ENCODE measurements around the gene GLUD2. TPM values are rescaled to one million over a fixed set of nuclear protein-coding genes. Genes with fewer than 3 reads are reported as not detected.

Gene GLUD2
- total RNA-seq, 1 experiment from 2014 or later, result 1.0 TPM

GRCh38 chrX:121050781-121051180 lies 3.4 kb downstream of the GLUD2 start:
- no peak for DNase-seq

More at GRCh38 chrX:121050781-121051180, 3.4 kb downstream of the GLUD2 start:
- H3K9ac ChIP-seq (ENCODE audit: extremely low read depth, insufficient read length, low read length), result no peak overlapping the region
- no peak overlapping the region for H3T11ph ChIP-seq (ENCODE audit: low read length)
- no peak overlapping the region for H3K4ac ChIP-seq (ENCODE audit: low read depth, low read length)
- H2BK15ac ChIP-seq (ENCODE audit: low read depth, low read length), result no peak overlapping the region
- TF ChIP-seq CTCF (conservative IDR thresholded peaks at IDR 0.05), result no peak
- H2AK5ac ChIP-seq (ENCODE audit: insufficient read length, low read length), result no peak overlapping the region
- H2AFZ ChIP-seq (ENCODE audit: low read length), result no peak overlapping the region
- no peaks in the 10 kb centered on the region for H3K4me1 ChIP-seq (ENCODE audit: insufficient read depth, low read length)
- no peak overlapping the region for H2BK20ac ChIP-seq (ENCODE audit: low read depth, low read length, poor library complexity, severe bottlenecking)
- H3K23me2 ChIP-seq (ENCODE audit: insufficient read length, low read depth, low read length, poor library complexity, severe bottlenecking), result no peaks in the 10 kb centered on the region
- no peak overlapping the region for H3K4me2 ChIP-seq (ENCODE audit: insufficient read depth, insufficient read length, low read length)
- H3K27me3 Mint-ChIP-seq (ENCODE audit: low read depth), result peaks cover 50% of the 10 kb centered on the region
- no peak overlapping the region for H4K8ac ChIP-seq (replicated peaks; ENCODE audit: insufficient read length, low read depth, low read length)
- no peaks in the 10 kb centered on the region for H3K79me1 ChIP-seq (ENCODE audit: insufficient read depth, low read depth, low read length, poor library complexity, severe bottlenecking)
- H3K18ac ChIP-seq (ENCODE audit: insufficient read length, low read depth, low read length), result no peak overlapping the region
- H3K27ac Mint-ChIP-seq, result no peak overlapping the region
- H3K9me3 ChIP-seq (ENCODE audit: control insufficient read depth, low read depth, low read length), result peaks cover 30% of the 10 kb centered on the region
- no peak overlapping the region for H2BK12ac ChIP-seq (ENCODE audit: insufficient read length, low read depth, low read length)
- H3K4me3 Mint-ChIP-seq, result no peak overlapping the region
- H3K4me1 Mint-ChIP-seq, result no peaks in the 10 kb centered on the region
- no peaks in the 10 kb centered on the region for H3K79me2 ChIP-seq (ENCODE audit: insufficient read depth, low read length)
- H3K56ac ChIP-seq (ENCODE audit: insufficient read length, low read depth, low read length), result no peak overlapping the region
- H3K36me3 Mint-ChIP-seq (ENCODE audit: insufficient read depth in 1 of 3, low read depth in 3 of 3), result peaks cover 3 to 10% (median 6%) of the 10 kb centered on the region in 3 experiments; a peak in 5 of 7 replicates
- peaks cover 49 to 55% of the 10 kb centered on the region in 2 experiments for H3K9me3 Mint-ChIP-seq
- no peak overlapping the region for H2BK5ac ChIP-seq (ENCODE audit: insufficient read length, low read length)
- H4K5ac ChIP-seq (ENCODE audit: insufficient read length, low read depth, low read length), result no peak overlapping the region
- H4K20me1 ChIP-seq (ENCODE audit: control insufficient read depth, insufficient read depth, insufficient read length), result no peaks in the 10 kb centered on the region
- H3K14ac ChIP-seq (ENCODE audit: insufficient read depth, low read length), result no peak overlapping the region
- H2BK120ac ChIP-seq (ENCODE audit: low read depth, low read length, poor library complexity, severe bottlenecking), result no peak overlapping the region
- peaks cover 4% of the 10 kb centered on the region; the same call in 1 of the 2 replicates for H3K27me3 ChIP-seq (ENCODE audit: insufficient read depth, low read length)
- no peak overlapping the region for H4K91ac ChIP-seq (ENCODE audit: insufficient read length, low read depth, low read length)
- no peak overlapping the region for H3K27ac ChIP-seq (ENCODE audit: insufficient read length, low read depth, low read length)
- no peak overlapping the region for H3K23ac ChIP-seq (ENCODE audit: insufficient read length, low read depth, low read length)

All from H9 (cell line).